HEK293 (cell line): Measurements from ENCODE around the gene ABAT.

Source experiments
- REST ChIP-seq: fragments of 450-650 bp; formaldehyde crosslinking; IDR thresholded peaks from 2 replicates; pipeline ENCODE4 v1.5.1; 2016; ENCODE audit warnings: missing biosample characterization, missing genetic modification characterization
- ZBTB7A ChIP-seq: fragments of 450-650 bp; formaldehyde crosslinking; IDR thresholded peaks from 2 replicates; pipeline ENCODE4 v1.5.1; 2016; ENCODE audit warnings: low read depth, missing biosample characterization, missing genetic modification characterization
- ZNF692 ChIP-seq: fragments of 450-650 bp; formaldehyde crosslinking; IDR thresholded peaks from 2 replicates; pipeline ENCODE4 v1.5.1; 2016; ENCODE audit warnings: missing biosample characterization, missing genetic modification characterization
- ZSCAN5A ChIP-seq: fragments of 450-650 bp; formaldehyde crosslinking; IDR thresholded peaks from 2 replicates; pipeline ENCODE4 v1.5.1; 2016; ENCODE audit warnings: missing biosample characterization, missing genetic modification characterization

DNA sequence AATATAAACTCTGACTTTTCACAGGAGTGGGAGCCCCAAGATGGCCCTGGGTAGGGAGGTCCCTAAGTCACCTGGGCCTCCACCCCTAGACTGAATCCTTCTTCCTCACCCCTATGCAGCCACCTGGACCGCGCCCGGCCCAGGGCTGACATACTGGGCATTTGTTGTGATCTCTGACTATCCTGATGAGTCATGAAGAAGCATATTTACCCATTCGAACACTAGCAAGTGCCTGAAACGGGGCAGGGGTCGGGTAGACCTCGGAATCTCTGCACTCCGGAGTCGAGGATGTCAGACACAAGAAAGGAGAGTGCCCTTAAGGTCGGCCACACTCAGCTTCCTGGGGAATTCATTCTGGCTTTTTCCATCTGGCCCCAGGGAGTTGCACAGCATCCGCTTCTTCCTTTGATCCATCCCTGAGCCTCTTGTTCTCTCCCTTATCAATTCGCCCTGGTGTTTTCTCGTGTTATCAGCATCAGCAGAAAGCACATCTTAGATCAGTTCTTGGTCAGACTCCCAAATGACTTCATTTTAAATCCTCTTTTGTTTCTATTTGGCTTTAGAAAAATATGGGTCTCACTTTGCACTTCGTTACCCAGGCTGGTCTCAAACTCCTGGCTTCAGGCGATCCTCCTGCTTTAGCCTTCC lies 42.5 kb upstream of the ABAT start:
- TF ChIP-seq ZNF692 (tag by site-specific recombination) (no peak), ZSCAN5A (tag by site-specific recombination) (no peak), ZBTB7A (tag by site-specific recombination) (no peak), REST (no peak)
